GM23338 (cell line): Measurements from ENCODE around the gene GLI3. TPM values are rescaled to one million over a fixed set of nuclear protein-coding genes. Genes with fewer than 3 reads are reported as not detected.
A peak's percentile ranks its signal among the peaks of the same experiment; 100 is the strongest.

Experiments
- ATAC-seq: fragments of 200-7000 bp; cut with Tn5 transposase; 3 replicates; pipeline ENCODE4 v1.9.1; 2020
- DNase-seq: peaks from one replicate; pipeline ENCODE4 v3.0.0-alpha.2; 2015; ENCODE audit warnings: low spot score
- H2AFZ ChIP-seq: fragments of 200-600 bp; sonication (generic); 2 replicates; pipeline ENCODE4 v1.8.0; 2016; ENCODE audit warnings: antibody characterized with exemption, mild to moderate bottlenecking, moderate library complexity
- H3F3A ChIP-seq: fragments of 200-600 bp; sonication (generic); replicated peaks from 2 replicates; pipeline ENCODE4 v1.8.0; 2017; ENCODE audit warnings: antibody characterized with exemption, mixed run types, low read depth
- H3K27ac ChIP-seq: fragments of 200-600 bp; sonication (generic); 2 replicates; pipeline ENCODE4 v1.6.1; 2016; ENCODE audit warnings: low read depth
- H3K27me3 ChIP-seq: fragments of 200-600 bp; sonication (generic); 2 replicates; pipeline ENCODE4 v1.8.0; 2016; ENCODE audit warnings: mild to moderate bottlenecking, mixed run types, moderate library complexity; ENCODE audit not compliant: insufficient read depth
- H3K36me3 ChIP-seq: fragments of 200-600 bp; sonication (generic); 2 replicates; pipeline ENCODE4 v1.8.0; 2016; ENCODE audit warnings: mild to moderate bottlenecking; ENCODE audit not compliant: insufficient read depth
- H3K4me1 ChIP-seq: fragments of 200-600 bp; sonication (generic); 2 replicates; pipeline ENCODE4 v1.8.0; 2016; ENCODE audit warnings: mild to moderate bottlenecking, moderate library complexity; ENCODE audit not compliant: insufficient read depth
- H3K4me2 ChIP-seq: fragments of 200-600 bp; sonication (generic); 2 replicates; pipeline ENCODE4 v1.7.1; 2017; ENCODE audit warnings: mixed run types
- H3K4me3 ChIP-seq: fragments of 200-600 bp; sonication (generic); 2 replicates; pipeline ENCODE4 v1.6.1; 2016; ENCODE audit warnings: mixed run types
- H3K79me2 ChIP-seq: fragments of 200-600 bp; sonication (generic); replicated peaks from 2 replicates; pipeline ENCODE4 v1.8.0; 2017; ENCODE audit warnings: mild to moderate bottlenecking; ENCODE audit not compliant: insufficient read depth
- H3K9me2 ChIP-seq: fragments of 200-600 bp; sonication (generic); 2 replicates; pipeline ENCODE4 v1.8.0; 2017; ENCODE audit not compliant: insufficient read depth
- H4K20me1 ChIP-seq: fragments of 200-600 bp; sonication (generic); replicated peaks from 2 replicates; pipeline ENCODE4 v1.8.0; 2017; ENCODE audit warnings: mild to moderate bottlenecking; ENCODE audit not compliant: insufficient read depth
- H3K27ac Mint-ChIP-seq: 2 replicates; pipeline ENCODE4 v1.8.0; 2020; ENCODE audit warnings: inconsistent platforms, mild to moderate bottlenecking, moderate library complexity, mixed read lengths
- H3K27me3 Mint-ChIP-seq: 3 replicates; pipeline ENCODE4 v1.8.0; 2022; ENCODE audit warnings: low read depth, mild to moderate bottlenecking, moderate library complexity, mixed read lengths, inconsistent platforms; ENCODE audit not compliant: insufficient read depth, poor library complexity
- H3K36me3 Mint-ChIP-seq: 3 replicates; pipeline ENCODE4 v1.8.0; 2021; ENCODE audit warnings: low read depth, mild to moderate bottlenecking, inconsistent platforms, moderate library complexity, mixed read lengths
- H3K4me1 Mint-ChIP-seq: 3 replicates; pipeline ENCODE4 v1.8.0; 2020; ENCODE audit warnings: mild to moderate bottlenecking, inconsistent platforms, mixed read lengths
- H3K4me3 Mint-ChIP-seq: 3 replicates; pipeline ENCODE4 v1.8.0; 2021; ENCODE audit warnings: moderate library complexity, mild to moderate bottlenecking, inconsistent platforms, mixed read lengths
- H3K9me3 Mint-ChIP-seq: 3 replicates; pipeline ENCODE4 v1.8.0; 2020; ENCODE audit warnings: moderate library complexity, mild to moderate bottlenecking, inconsistent platforms, mixed read lengths
- CREB1 ChIP-seq: fragments of 250-450 bp; sonication (Bioruptor Pico); IDR thresholded peaks from 2 replicates; pipeline ENCODE4 v1.5.0; 2020; ENCODE audit warnings: low read depth, mild to moderate bottlenecking, moderate library complexity
- EZH2phosphoT487 ChIP-seq: fragments of 200-600 bp; sonication (generic); IDR thresholded peaks from one replicate; pipeline ENCODE4 v1.8.1; 2018; ENCODE audit warnings: antibody characterized with exemption; ENCODE audit not compliant: unreplicated experiment
- JUNB ChIP-seq: IDR thresholded peaks from one replicate; pipeline ENCODE4 v1.6.1; 2016; ENCODE audit warnings: antibody characterized with exemption; ENCODE audit not compliant: unreplicated experiment
- NANOG ChIP-seq: IDR thresholded peaks from 2 replicates; pipeline ENCODE4 v1.6.1; 2016; ENCODE audit warnings: antibody characterized with exemption, borderline replicate concordance
- POLR2AphosphoS5 ChIP-seq: IDR thresholded peaks from 2 replicates; pipeline ENCODE4 v1.6.1; 2016; ENCODE audit warnings: antibody characterized with exemption, low read depth
- STAT1 ChIP-seq: IDR thresholded peaks from one replicate; pipeline ENCODE4 v1.6.1; 2016; ENCODE audit warnings: antibody characterized with exemption; ENCODE audit not compliant: unreplicated experiment
- ZNF114 ChIP-seq: fragments of 250-450 bp; sonication (Bioruptor Pico); IDR thresholded peaks from 2 replicates; pipeline ENCODE4 v1.5.0; 2020; ENCODE audit warnings: mild to moderate bottlenecking, moderate library complexity
- ZNF331 ChIP-seq: fragments of 250-450 bp; sonication (Bioruptor Pico); IDR thresholded peaks from 2 replicates; pipeline ENCODE4 v1.5.0; 2020; ENCODE audit warnings: low read depth, mild to moderate bottlenecking, moderate library complexity
- polyA plus RNA-seq: library from polyadenylated mRNA; unstranded; fragments of >200 nt; fragmentation: Nextera tagmentation; extraction: Ambion mirVana; gene quantifications from 2 replicates; pipeline ENCODE4 v1.2.1, GENCODE V29; 2016
- total RNA-seq: library from RNA; depleted of rRNA; stranded (reverse); fragments of >200 nt; shearing (Covaris generic); gene quantifications from 2 replicates; pipeline ENCODE4 v1.2.3, GENCODE V29; 2014
- TF ChIP-seq, protein P1 (sequence below): IDR thresholded peaks from one replicate; pipeline ENCODE4 v1.6.1; 2018; ENCODE audit warnings: antibody characterized with exemption; ENCODE audit not compliant: unreplicated experiment
- TF ChIP-seq, protein P2 (sequence below), 2 experiments: fragments of 200-600 bp in 1 of 2; sonication (generic) in 1 of 2; conservative IDR thresholded peaks; 2 replicates each; pipeline versions ENCODE4 v1.5.1 to v1.6.1; 2016 to 2017; ENCODE audit warnings: antibody characterized with exemption in 2 of 2, low read depth in 2 of 2, mild to moderate bottlenecking in 2 of 2, moderate library complexity in 1 of 2

GLI3 gene
- total and polyA plus RNA-seq, 2 experiments from 2014 or later: 16.1 to 17.9 TPM

DNA sequence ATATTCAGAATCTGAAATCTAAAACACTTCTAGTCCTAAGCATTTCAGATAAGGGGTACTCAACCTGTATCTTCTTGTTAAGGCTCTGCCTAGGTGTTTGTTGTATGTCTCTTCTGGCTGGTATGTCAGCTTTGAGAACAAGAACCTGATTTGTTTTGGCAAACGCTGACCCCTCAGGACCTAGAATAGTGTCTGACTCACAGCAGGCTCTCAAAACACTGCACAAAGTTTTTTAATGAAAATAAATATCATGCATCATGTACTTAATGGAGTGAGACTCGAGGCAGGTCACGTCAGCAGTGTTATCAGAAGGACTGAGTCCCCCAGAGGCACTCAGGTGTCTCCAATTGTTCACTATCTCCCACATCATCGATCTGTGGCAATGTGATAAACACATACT lies 99.1 kb downstream of the GLI3 start (continued):
- TF ChIP-seq, protein P1, sequence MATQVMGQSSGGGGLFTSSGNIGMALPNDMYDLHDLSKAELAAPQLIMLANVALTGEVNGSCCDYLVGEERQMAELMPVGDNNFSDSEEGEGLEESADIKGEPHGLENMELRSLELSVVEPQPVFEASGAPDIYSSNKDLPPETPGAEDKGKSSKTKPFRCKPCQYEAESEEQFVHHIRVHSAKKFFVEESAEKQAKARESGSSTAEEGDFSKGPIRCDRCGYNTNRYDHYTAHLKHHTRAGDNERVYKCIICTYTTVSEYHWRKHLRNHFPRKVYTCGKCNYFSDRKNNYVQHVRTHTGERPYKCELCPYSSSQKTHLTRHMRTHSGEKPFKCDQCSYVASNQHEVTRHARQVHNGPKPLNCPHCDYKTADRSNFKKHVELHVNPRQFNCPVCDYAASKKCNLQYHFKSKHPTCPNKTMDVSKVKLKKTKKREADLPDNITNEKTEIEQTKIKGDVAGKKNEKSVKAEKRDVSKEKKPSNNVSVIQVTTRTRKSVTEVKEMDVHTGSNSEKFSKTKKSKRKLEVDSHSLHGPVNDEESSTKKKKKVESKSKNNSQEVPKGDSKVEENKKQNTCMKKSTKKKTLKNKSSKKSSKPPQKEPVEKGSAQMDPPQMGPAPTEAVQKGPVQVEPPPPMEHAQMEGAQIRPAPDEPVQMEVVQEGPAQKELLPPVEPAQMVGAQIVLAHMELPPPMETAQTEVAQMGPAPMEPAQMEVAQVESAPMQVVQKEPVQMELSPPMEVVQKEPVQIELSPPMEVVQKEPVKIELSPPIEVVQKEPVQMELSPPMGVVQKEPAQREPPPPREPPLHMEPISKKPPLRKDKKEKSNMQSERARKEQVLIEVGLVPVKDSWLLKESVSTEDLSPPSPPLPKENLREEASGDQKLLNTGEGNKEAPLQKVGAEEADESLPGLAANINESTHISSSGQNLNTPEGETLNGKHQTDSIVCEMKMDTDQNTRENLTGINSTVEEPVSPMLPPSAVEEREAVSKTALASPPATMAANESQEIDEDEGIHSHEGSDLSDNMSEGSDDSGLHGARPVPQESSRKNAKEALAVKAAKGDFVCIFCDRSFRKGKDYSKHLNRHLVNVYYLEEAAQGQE: no peak
- TF ChIP-seq ZNF331 (no peak), JUNB (no peak), STAT1 (no peak), CREB1 (CRISPR knock-in tag) (no peak)
- TF ChIP-seq, protein P2, sequence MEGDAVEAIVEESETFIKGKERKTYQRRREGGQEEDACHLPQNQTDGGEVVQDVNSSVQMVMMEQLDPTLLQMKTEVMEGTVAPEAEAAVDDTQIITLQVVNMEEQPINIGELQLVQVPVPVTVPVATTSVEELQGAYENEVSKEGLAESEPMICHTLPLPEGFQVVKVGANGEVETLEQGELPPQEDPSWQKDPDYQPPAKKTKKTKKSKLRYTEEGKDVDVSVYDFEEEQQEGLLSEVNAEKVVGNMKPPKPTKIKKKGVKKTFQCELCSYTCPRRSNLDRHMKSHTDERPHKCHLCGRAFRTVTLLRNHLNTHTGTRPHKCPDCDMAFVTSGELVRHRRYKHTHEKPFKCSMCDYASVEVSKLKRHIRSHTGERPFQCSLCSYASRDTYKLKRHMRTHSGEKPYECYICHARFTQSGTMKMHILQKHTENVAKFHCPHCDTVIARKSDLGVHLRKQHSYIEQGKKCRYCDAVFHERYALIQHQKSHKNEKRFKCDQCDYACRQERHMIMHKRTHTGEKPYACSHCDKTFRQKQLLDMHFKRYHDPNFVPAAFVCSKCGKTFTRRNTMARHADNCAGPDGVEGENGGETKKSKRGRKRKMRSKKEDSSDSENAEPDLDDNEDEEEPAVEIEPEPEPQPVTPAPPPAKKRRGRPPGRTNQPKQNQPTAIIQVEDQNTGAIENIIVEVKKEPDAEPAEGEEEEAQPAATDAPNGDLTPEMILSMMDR (conservative IDR thresholded peaks at IDR 0.05; ENCODE audit: low read depth in 2 of 2): no peak

DNA sequence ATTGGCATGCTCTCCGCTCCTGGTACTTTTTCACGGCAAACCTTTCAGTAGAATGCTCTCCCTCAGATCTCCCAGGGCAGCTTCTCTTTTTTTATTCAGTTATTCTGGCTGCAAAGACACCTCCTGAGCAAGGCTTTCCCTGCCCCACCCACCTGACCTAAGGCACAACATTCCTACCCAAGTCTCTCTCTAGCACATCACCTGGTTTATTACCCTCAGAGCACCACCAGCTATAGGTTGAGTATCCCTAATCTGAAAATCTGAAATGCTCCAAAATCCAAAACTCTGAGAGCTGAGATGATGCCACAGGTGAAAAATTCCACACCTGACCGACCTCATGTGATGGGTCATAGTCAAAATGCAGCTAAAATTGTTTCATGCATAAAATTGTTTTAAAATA lies 99.6 kb downstream of the GLI3 start:
- H3K4me2 ChIP-seq: no peak overlapping the region
- H4K20me1 ChIP-seq: no peaks in the 10 kb centered on the region; the same call in 1 of the 2 replicates
- no peak overlapping the region for H2AFZ ChIP-seq
- ATAC-seq (peak; percentile 25; the same call in 2 of the 3 replicates), DNase-seq (no peak)
- no peaks in the 10 kb centered on the region for H3F3A ChIP-seq
- H3K4me3 Mint-ChIP-seq: no peak overlapping the region
- no peak overlapping the region for H3K27ac ChIP-seq
- no peaks in the 10 kb centered on the region for H3K27me3 ChIP-seq
- no peaks in the 10 kb centered on the region for H3K9me3 Mint-ChIP-seq
- H3K27ac Mint-ChIP-seq: peak overlapping the region; percentile 41
- H3K9me2 ChIP-seq: no peaks in the 10 kb centered on the region
- peaks cover 45% of the 10 kb centered on the region for H3K4me1 Mint-ChIP-seq
- peaks cover 4% of the 10 kb centered on the region; the same call in 1 of the 3 replicates for H3K36me3 Mint-ChIP-seq
- H3K79me2 ChIP-seq: peaks cover 21% of the 10 kb centered on the region
- H3K4me3 ChIP-seq: no peak overlapping the region
- H3K27me3 Mint-ChIP-seq: peaks cover 3% of the 10 kb centered on the region
- H3K36me3 ChIP-seq: no peaks in the 10 kb centered on the region
- H3K4me1 ChIP-seq: peaks cover 7% of the 10 kb centered on the region
- TF ChIP-seq, protein P2 (conservative IDR thresholded peaks at IDR 0.05; ENCODE audit: low read depth in 2 of 2): no peak
- no peak for TF ChIP-seq NANOG
- no peak for TF ChIP-seq ZNF114 (CRISPR knock-in tag)
- no peak for TF ChIP-seq POLR2AphosphoS5
- TF ChIP-seq, protein P1: no peak
- no peak for TF ChIP-seq STAT1
- no peak for TF ChIP-seq CREB1 (CRISPR knock-in tag)
- no peak for TF ChIP-seq EZH2phosphoT487
